ENCODE results near the gene CD300LG. TPM values are rescaled to one million over a fixed set of nuclear protein-coding genes. Genes with fewer than 3 reads are reported as not detected.
A peak's percentile ranks its signal among the peaks of the same experiment; 100 is the strongest.

CD300LG gene
- total RNA-seq, 2 donors from 2014 or later, result 0.09 to 33.5 TPM

DNA sequence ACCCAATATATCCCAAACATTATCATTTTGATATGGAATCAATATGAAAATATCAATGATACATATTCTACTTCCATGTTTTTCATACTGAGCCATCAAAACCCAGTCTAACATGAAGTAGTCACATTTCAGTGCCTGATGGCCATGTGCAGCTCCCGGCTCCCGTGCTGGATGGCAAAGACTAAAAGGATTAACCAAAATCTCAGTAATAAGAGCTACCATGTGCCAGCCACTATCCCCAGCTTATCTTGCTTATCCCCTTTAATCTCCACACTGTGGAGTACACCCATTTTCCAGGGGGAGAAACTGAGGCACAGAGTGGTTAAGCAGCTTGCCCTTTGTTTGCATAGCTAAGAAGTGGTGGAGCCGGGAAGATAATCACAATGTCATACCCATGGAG is 9.2 kb downstream of the CD300LG start:
- TF ChIP-seq POLR2A (IDR thresholded peaks at IDR 0.05), result no peak
- no peak overlapping the region for H3K4me3 ChIP-seq
- WGBS, result 95% methylated on average over 3 of the region's 3 CpGs
- intact Hi-C loops (cut with DNase I), result no loop called here
- no peak overlapping the region for H3K27ac ChIP-seq
- H3K36me3 ChIP-seq, result no peaks in the 10 kb centered on the region
- no peaks in the 10 kb centered on the region for H3K4me1 ChIP-seq (replicated peaks)
- no peaks in the 10 kb centered on the region for H3K9me3 ChIP-seq
- DNase-seq (ENCODE audit: low spot score), result no peak
- H3K27me3 ChIP-seq (replicated peaks; ENCODE audit: insufficient read depth), result no peaks in the 10 kb centered on the region

DNA sequence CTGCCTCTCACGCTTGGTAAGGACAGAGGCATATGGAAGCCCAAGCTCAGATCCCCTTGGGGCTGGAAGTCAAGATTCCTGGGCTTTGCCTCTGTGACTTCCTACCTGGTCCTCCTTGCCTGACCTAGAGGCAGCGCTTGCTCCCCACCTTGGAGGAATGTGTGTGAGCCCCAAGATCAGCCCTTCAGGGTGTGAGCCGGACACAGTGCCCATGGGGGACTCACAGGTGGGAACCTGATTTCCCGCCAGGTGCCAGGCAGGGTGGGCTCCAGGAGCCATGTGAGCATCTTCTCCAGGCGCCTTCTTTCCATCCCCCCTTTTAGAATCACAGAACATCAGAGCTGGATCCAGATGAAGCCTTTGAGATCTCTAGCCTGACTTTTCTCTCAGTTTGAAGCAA is 10.2 kb downstream of the CD300LG start:
- Histone ChIP-seq H3K4me1 (replicated peaks) (no peaks in the 10 kb centered on the region), H3K27me3 (replicated peaks; ENCODE audit: insufficient read depth) (no peaks in the 10 kb centered on the region), H3K4me3 (no peak overlapping the region), H3K27ac (no peak overlapping the region), H3K36me3 (no peaks in the 10 kb centered on the region), H3K9me3 (no peaks in the 10 kb centered on the region)
- intact Hi-C loops (cut with DNase I), result no loop called here
- 93% methylated on average over 5 of the region's 5 CpGs for WGBS
- no peak for TF ChIP-seq POLR2A (IDR thresholded peaks at IDR 0.05)
- TF ChIP-seq, protein P1, sequence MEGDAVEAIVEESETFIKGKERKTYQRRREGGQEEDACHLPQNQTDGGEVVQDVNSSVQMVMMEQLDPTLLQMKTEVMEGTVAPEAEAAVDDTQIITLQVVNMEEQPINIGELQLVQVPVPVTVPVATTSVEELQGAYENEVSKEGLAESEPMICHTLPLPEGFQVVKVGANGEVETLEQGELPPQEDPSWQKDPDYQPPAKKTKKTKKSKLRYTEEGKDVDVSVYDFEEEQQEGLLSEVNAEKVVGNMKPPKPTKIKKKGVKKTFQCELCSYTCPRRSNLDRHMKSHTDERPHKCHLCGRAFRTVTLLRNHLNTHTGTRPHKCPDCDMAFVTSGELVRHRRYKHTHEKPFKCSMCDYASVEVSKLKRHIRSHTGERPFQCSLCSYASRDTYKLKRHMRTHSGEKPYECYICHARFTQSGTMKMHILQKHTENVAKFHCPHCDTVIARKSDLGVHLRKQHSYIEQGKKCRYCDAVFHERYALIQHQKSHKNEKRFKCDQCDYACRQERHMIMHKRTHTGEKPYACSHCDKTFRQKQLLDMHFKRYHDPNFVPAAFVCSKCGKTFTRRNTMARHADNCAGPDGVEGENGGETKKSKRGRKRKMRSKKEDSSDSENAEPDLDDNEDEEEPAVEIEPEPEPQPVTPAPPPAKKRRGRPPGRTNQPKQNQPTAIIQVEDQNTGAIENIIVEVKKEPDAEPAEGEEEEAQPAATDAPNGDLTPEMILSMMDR (IDR thresholded peaks at IDR 0.05), result no peak
- no peak for TF ChIP-seq POLR2AphosphoS5 (IDR thresholded peaks at IDR 0.05)
- no peak for DNase-seq (ENCODE audit: low spot score)

DNA sequence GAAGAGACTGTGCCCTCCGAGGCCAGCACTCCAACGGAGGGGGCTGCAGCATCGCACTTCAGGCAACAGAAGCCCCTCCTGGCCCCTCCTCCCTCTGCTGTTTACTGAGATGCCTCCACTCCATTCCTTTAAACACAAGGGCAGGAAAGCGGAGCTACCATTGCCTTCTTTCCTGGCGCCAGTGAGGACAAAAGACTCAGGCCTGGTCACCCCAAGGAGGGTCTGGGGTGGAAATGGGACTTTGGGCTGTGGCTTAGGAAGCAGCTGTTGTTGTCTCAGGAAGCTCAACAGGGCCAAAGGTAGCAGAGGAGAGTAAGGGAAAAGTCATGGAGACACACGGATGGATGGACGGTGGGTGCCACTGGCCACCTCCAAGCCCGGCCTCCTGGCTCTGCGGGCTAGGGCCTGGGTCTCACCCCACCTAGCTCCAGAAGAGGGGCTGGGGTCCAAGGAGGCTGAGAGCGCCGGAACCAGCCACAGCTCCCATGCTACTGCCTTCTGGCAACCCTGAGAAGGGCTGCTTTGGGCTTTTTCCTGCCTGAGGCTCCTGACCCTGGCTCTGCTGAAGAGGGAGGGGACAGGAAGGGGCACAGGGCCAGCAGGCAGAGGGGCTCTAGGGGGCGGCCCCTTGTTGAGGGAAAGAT is 11.1 kb downstream of the CD300LG start:
- H3K9me3 ChIP-seq, result no peaks in the 10 kb centered on the region
- no peaks in the 10 kb centered on the region for H3K36me3 ChIP-seq
- intact Hi-C loops (cut with DNase I), result no loop called here
- no peak overlapping the region for H3K4me3 ChIP-seq
- no peak for DNase-seq (ENCODE audit: low spot score)
- H3K27me3 ChIP-seq (replicated peaks; ENCODE audit: insufficient read depth), result no peaks in the 10 kb centered on the region
- no peaks in the 10 kb centered on the region for H3K4me1 ChIP-seq (replicated peaks)
- no peak overlapping the region for H3K27ac ChIP-seq
- TF ChIP-seq POLR2A (IDR thresholded peaks at IDR 0.05) (no peak), POLR2AphosphoS5 (IDR thresholded peaks at IDR 0.05) (no peak)
- TF ChIP-seq, protein P1 (IDR thresholded peaks at IDR 0.05), result no peak
- 69% methylated on average over 12 of the region's 12 CpGs for WGBS

DNA sequence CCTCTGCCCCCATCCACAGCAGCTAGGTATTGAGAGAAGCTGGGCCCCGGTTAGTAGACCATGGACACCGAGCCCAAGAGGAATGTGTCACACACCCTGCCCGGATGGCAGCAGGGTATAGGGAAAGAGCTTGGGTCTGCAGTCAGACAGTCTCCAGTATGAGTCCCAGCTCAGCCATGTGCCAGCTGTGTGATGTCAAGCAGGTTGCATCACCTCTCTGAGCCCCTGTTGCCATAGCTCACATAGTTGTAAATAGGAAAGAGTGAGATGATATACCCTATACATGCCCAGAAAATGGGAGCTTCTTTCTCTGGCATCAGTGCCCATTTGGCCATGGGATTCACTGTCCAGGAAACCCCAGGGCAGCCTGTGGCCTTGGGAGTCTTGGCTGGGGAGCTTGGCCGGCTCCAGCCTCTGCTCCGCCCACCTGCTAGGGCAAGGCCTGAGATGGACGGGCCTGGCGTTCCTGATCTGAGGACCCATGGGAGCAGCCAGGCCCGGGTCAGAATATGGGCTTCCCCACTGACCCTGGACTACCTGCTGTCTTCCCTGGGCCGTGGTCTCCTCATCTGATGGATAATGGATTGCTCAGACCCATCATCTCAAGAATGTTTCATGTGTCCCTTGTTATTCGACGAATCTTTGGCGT is 13.2 kb downstream of the CD300LG start:
- no peaks in the 10 kb centered on the region for H3K27me3 ChIP-seq (replicated peaks; ENCODE audit: insufficient read depth)
- peak overlapping the region; percentile 72 to 76 for H3K27ac ChIP-seq
- H3K9me3 ChIP-seq, result no peaks in the 10 kb centered on the region
- intact Hi-C loops (cut with DNase I), result no loop called here
- no peaks in the 10 kb centered on the region for H3K36me3 ChIP-seq
- H3K4me1 ChIP-seq (replicated peaks), result no peaks in the 10 kb centered on the region
- no peak overlapping the region for H3K4me3 ChIP-seq
- no peak for DNase-seq (ENCODE audit: low spot score)
- WGBS, result 76% methylated on average over 12 of the region's 12 CpGs
- TF ChIP-seq, protein P1 (IDR thresholded peaks at IDR 0.05), result no peak
- no peak for TF ChIP-seq POLR2A (IDR thresholded peaks at IDR 0.05)
- TF ChIP-seq POLR2AphosphoS5 (IDR thresholded peaks at IDR 0.05), result no peak

DNA sequence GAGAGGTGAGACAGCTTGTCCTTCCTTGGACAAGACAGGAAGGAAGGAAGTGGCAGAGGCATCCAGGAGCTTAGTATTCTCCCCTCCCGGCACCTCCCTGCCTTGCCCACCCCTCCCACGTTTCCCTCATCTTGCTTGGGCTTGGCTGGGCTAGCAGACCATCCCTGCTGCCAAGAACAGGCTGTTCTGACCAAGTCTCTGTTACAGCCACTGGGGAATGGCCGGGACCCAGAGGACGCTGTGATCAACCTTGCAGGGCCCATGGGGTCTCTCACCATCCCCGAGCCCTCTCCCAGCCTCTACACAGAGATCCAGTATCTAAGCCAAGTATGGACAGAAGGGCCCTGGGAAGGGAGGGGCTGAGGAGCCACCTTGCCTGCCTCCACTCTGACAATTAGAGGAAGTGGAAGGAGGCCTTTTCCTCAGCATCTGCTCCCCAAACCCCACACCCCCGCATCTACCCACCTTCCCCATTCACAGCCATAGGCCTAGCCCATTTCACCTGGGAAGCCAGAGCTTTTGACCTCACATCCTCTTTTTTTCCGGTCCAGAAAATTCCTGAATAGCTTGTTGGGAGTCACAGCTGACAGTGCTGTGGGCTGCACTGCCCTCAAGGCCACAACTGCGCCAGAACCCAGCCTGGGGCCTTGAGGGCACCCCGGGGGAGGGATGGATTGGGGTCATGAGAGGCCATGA is 14.1 kb downstream of the CD300LG start:
- H3K27ac ChIP-seq, result peak overlapping the region; percentile 72 to 76

More for the DNA sequence above, 14.1 kb downstream of the CD300LG start:
- TF ChIP-seq POLR2AphosphoS5 (IDR thresholded peaks at IDR 0.05) (peak; percentile 60), POLR2A (IDR thresholded peaks at IDR 0.05) (no peak)
- intact Hi-C loops (cut with DNase I), result no loop called here
- DNase-seq (ENCODE audit: low spot score), result no peak
- H3K9me3 ChIP-seq, result no peaks in the 10 kb centered on the region
- no peaks in the 10 kb centered on the region for H3K27me3 ChIP-seq (replicated peaks; ENCODE audit: insufficient read depth)
- H3K4me3 ChIP-seq, result no peak overlapping the region
- H3K4me1 ChIP-seq (replicated peaks), result no peaks in the 10 kb centered on the region
- WGBS, result 33% methylated on average over 9 of the region's 9 CpGs
- no peaks in the 10 kb centered on the region for H3K36me3 ChIP-seq

Data from prostate gland (tissue), 2 donors.